WTC11 (cell line): ENCODE data around the gene GJD3. TPM values are rescaled to one million over a fixed set of nuclear protein-coding genes. Genes with fewer than 3 reads are reported as not detected.

ENCODE experiments used
- ATAC-seq: fragments of 200-7000 bp; cut with Tn5 transposase; 2 replicates; pipeline ENCODE4 v1.10.0; 2021; ENCODE audit warnings: mild to moderate bottlenecking, moderate library complexity
- CTCF ChIA-PET: fragments of 300-600 bp; sonication (Branson Sonifier 250); formaldehyde crosslinking; loops from one replicate; lab custom pipeline; 2021; ENCODE audit warnings: antibody characterized with exemption; lab: Charles Lee
- POLR2A ChIA-PET: fragments of 350-600 bp; sonication (Branson Sonifier 250); formaldehyde crosslinking; loops from one replicate; lab custom pipeline; 2021; ENCODE audit warnings: antibody characterized with exemption; lab: Charles Lee
- DNase-seq: peaks from one replicate; pipeline ENCODE4 v3.0.0; 2021; ENCODE audit warnings: low spot score
- H3K27ac Mint-ChIP-seq: 2 replicates; pipeline ENCODE4 v1.8.0; 2021; ENCODE audit warnings: mixed read lengths
- H3K27me3 Mint-ChIP-seq: 2 replicates; pipeline ENCODE4 v1.8.0; 2021; ENCODE audit warnings: low read depth, mild to moderate bottlenecking, moderate library complexity, mixed read lengths
- H3K36me3 Mint-ChIP-seq: 2 replicates; pipeline ENCODE4 v1.8.0; 2021; ENCODE audit warnings: mixed read lengths
- H3K4me1 Mint-ChIP-seq: 2 replicates; pipeline ENCODE4 v1.8.0; 2022; ENCODE audit warnings: mixed read lengths
- H3K4me3 Mint-ChIP-seq: 2 replicates; pipeline ENCODE4 v1.8.0; 2021; ENCODE audit warnings: mild to moderate bottlenecking, moderate library complexity, mixed read lengths
- H3K9me3 Mint-ChIP-seq: 2 replicates; pipeline ENCODE4 v1.8.0; 2021; ENCODE audit warnings: mixed read lengths
- CBFB ChIP-seq: sonication (generic); formaldehyde crosslinking; IDR thresholded peaks from 2 replicates; pipeline ENCODE4 v1.8.1; 2022; ENCODE audit warnings: mild to moderate bottlenecking, low read depth, missing genetic modification reagents
- E2F4 ChIP-seq: sonication (generic); formaldehyde crosslinking; IDR thresholded peaks from 2 replicates; pipeline ENCODE4 v1.8.1; 2022; ENCODE audit warnings: low read depth, mild to moderate bottlenecking, moderate library complexity, missing genetic modification reagents, borderline replicate concordance
- EMX1 ChIP-seq: fragments of 250-450 bp; sonication (Bioruptor Pico); IDR thresholded peaks from 2 replicates; pipeline ENCODE4 v1.8.0; 2021; ENCODE audit warnings: mild to moderate bottlenecking
- GABPB1 ChIP-seq: sonication (generic); formaldehyde crosslinking; IDR thresholded peaks from 2 replicates; pipeline ENCODE4 v1.8.1; 2023; ENCODE audit warnings: mild to moderate bottlenecking, missing genetic modification reagents
- IRF2 ChIP-seq: sonication (generic); formaldehyde crosslinking; IDR thresholded peaks from 2 replicates; pipeline ENCODE4 v1.8.0; 2022; ENCODE audit warnings: low read depth, missing genetic modification reagents, borderline replicate concordance
- JUN ChIP-seq: sonication (generic); formaldehyde crosslinking; IDR thresholded peaks from 2 replicates; pipeline ENCODE4 v1.8.0; 2023; ENCODE audit warnings: mild to moderate bottlenecking, missing genetic modification reagents
- NR1H2 ChIP-seq: sonication (generic); formaldehyde crosslinking; IDR thresholded peaks from 2 replicates; pipeline ENCODE4 v1.9.0; 2021; ENCODE audit warnings: mild to moderate bottlenecking, moderate library complexity, missing genetic modification reagents
- NR2C2 ChIP-seq: sonication (generic); formaldehyde crosslinking; IDR thresholded peaks from 2 replicates; pipeline ENCODE4 v1.8.0; 2022; ENCODE audit warnings: mild to moderate bottlenecking, missing genetic modification reagents
- OVOL2 ChIP-seq: fragments of 250-450 bp; sonication (Bioruptor Pico); IDR thresholded peaks from 2 replicates; pipeline ENCODE4 v1.9.0; 2021; ENCODE audit warnings: mild to moderate bottlenecking, borderline replicate concordance
- PRDM15 ChIP-seq: sonication (generic); formaldehyde crosslinking; IDR thresholded peaks from 2 replicates; pipeline ENCODE4 v1.8.0; 2022; ENCODE audit warnings: missing genetic modification reagents
- RELA ChIP-seq: sonication (generic); formaldehyde crosslinking; IDR thresholded peaks from 2 replicates; pipeline ENCODE4 v1.8.1; 2022; ENCODE audit warnings: missing genetic modification reagents, mild to moderate bottlenecking, borderline replicate concordance
- SP1 ChIP-seq: sonication (generic); formaldehyde crosslinking; conservative IDR thresholded peaks from 2 replicates; pipeline ENCODE4 v1.8.1; 2022; ENCODE audit warnings: missing genetic modification reagents
- TEAD1 ChIP-seq: sonication (generic); formaldehyde crosslinking; IDR thresholded peaks from 2 replicates; pipeline ENCODE4 v1.8.0; 2022; ENCODE audit warnings: mild to moderate bottlenecking, missing genetic modification reagents
- TP53 ChIP-seq: sonication (generic); formaldehyde crosslinking; IDR thresholded peaks from 2 replicates; pipeline ENCODE4 v1.8.1; 2023; ENCODE audit warnings: mild to moderate bottlenecking, missing genetic modification reagents
- ZNF138 ChIP-seq: sonication (generic); formaldehyde crosslinking; conservative IDR thresholded peaks from 2 replicates; pipeline ENCODE4 v1.8.1; 2022; ENCODE audit warnings: mild to moderate bottlenecking, moderate library complexity, missing genetic modification reagents
- ZNF232 ChIP-seq: sonication (generic); formaldehyde crosslinking; IDR thresholded peaks from 2 replicates; pipeline ENCODE4 v1.8.0; 2022; ENCODE audit warnings: mild to moderate bottlenecking, missing genetic modification reagents
- ZNF416 ChIP-seq: fragments of 250-450 bp; sonication (Bioruptor Pico); IDR thresholded peaks from 2 replicates; pipeline ENCODE4 v1.9.0; 2021; ENCODE audit warnings: mild to moderate bottlenecking, inconsistent platforms
- ZNF671 ChIP-seq: fragments of 250-450 bp; sonication (Bioruptor Pico); IDR thresholded peaks from 2 replicates; pipeline ENCODE4 v1.8.0; 2021; ENCODE audit warnings: mild to moderate bottlenecking
- total RNA-seq: library from RNA; stranded (reverse); gene quantifications from 3 replicates; pipeline ENCODE4 v1.2.3, GENCODE V29; 2021
- TF ChIP-seq, protein P1 (sequence below): sonication (generic); formaldehyde crosslinking; IDR thresholded peaks from 2 replicates; pipeline ENCODE4 v1.8.1; 2023; ENCODE audit warnings: mild to moderate bottlenecking, missing genetic modification reagents, moderate library complexity
- TF ChIP-seq, protein P2 (sequence below): sonication (generic); formaldehyde crosslinking; IDR thresholded peaks from 2 replicates; pipeline ENCODE4 v1.8.0; 2022; ENCODE audit warnings: mild to moderate bottlenecking, missing genetic modification reagents
- TF ChIP-seq, protein P3 (sequence below): fragments of 250-450 bp; sonication (Bioruptor Pico); IDR thresholded peaks from 2 replicates; pipeline ENCODE4 v1.9.0; 2021; ENCODE audit warnings: mild to moderate bottlenecking
- TF ChIP-seq, protein P4 (sequence below): fragments of 200-600 bp; IDR thresholded peaks from 2 replicates; pipeline ENCODE4 v1.8.0; 2022; ENCODE audit warnings: antibody characterized with exemption

GJD3 gene
- total RNA-seq, 1 experiment from 2014 or later, result 2.3 TPM

- TF ChIP-seq TEAD1 (CRISPR knock-in tag), result no peak
Measured at GRCh38 chr17:40351359-40352236, 12.9 kb downstream of the GJD3 start (continued).

GRCh38 chr17:40350689-40351358, 13.7 kb downstream of the GJD3 start:
- peaks cover 83% of the 10 kb centered on the region for H3K4me1 Mint-ChIP-seq
- DNase-seq (no peak), ATAC-seq (no peak)
- H3K27me3 Mint-ChIP-seq, result peaks cover 27% of the 10 kb centered on the region
- no peak overlapping the region for H3K27ac Mint-ChIP-seq
- H3K9me3 Mint-ChIP-seq, result no peaks in the 10 kb centered on the region
- peaks cover 18% of the 10 kb centered on the region for H3K36me3 Mint-ChIP-seq
- H3K4me3 Mint-ChIP-seq, result no peak overlapping the region
- CTCF ChIA-PET, result interaction anchor here (1.0 to 6.2 kb wide), 10 partner anchors 11 to 269 kb away, joined by 3 to 259 read pairs (median 6); partner anchors contain the start of genes GJD3, RARA and WIPF2
- POLR2A ChIA-PET, result interaction anchor here (0.6 to 1.1 kb wide), 2 partner anchors 28 to 48 kb away, joined by 3 read pairs; no protein-coding TSS in a partner anchor
- TF ChIP-seq ZNF671 (CRISPR knock-in tag) (no peak), NR1H2 (CRISPR knock-in tag) (no peak), IRF2 (CRISPR knock-in tag) (no peak), RELA (CRISPR knock-in tag) (no peak), NR2C2 (CRISPR knock-in tag) (no peak), ZNF138 (CRISPR knock-in tag) (no peak), ZNF232 (CRISPR knock-in tag) (no peak), JUN (no peak), EMX1 (CRISPR knock-in tag) (no peak), E2F4 (CRISPR knock-in tag) (no peak)
- TF ChIP-seq, protein P1, sequence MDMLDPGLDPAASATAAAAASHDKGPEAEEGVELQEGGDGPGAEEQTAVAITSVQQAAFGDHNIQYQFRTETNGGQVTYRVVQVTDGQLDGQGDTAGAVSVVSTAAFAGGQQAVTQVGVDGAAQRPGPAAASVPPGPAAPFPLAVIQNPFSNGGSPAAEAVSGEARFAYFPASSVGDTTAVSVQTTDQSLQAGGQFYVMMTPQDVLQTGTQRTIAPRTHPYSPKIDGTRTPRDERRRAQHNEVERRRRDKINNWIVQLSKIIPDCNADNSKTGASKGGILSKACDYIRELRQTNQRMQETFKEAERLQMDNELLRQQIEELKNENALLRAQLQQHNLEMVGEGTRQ (CRISPR knock-in tag), result no peak
- TF ChIP-seq, protein P2, sequence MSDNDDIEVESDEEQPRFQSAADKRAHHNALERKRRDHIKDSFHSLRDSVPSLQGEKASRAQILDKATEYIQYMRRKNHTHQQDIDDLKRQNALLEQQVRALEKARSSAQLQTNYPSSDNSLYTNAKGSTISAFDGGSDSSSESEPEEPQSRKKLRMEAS (CRISPR knock-in tag), result no peak

DNA sequence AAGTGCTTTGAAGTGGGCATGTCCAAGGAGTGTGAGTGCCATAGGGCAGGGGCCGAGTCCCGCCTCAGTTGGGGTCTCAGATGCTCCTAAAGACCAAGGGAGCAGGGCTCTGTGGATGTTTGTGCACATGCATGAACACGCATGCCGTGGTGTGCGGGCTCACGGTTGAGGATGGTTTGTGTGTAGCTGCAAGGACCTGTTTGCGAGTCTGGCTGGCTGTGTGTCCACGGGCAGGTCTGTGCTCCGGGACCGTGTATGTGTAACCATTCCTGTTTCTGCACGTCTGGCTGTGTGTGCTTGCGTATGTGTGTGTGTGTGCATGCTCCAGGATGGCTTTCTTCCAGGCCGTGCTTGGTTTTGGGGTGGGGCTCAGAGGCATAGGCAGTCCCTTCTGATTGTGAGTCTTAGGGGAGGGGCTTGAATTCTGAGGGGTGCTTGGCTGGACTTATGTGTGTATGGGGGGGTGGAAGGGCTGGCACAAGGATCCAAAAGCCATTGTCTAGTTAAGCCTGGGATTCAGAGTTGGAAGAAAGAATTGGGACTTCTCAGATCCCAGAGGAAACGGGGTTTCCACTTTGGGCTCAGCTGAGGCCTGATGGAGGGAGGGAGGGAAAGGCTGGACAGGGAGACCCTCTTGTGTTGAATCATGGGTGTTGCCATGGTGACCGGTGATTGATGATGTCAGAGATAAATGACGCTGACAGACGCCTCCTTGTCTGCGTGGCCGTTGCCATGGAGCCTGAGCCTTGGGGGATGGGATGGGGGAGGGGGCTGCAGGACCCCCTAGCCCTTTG, 14.4 kb downstream of the GJD3 start:
- ChIA-PET CTCF (interaction anchor here (1.5 to 6.2 kb wide), 5 partner anchors 14 to 210 kb away, joined by 6 to 259 read pairs (median 7); partner anchors contain the start of genes GJD3, RARA and WIPF2), POLR2A (no interaction called here)
- H3K27ac Mint-ChIP-seq, result no peak overlapping the region
- H3K4me3 Mint-ChIP-seq, result peak overlapping the region; percentile 28; the same call in 1 of the 2 replicates
- peaks cover 27% of the 10 kb centered on the region for H3K27me3 Mint-ChIP-seq
- H3K4me1 Mint-ChIP-seq, result peaks cover 79% of the 10 kb centered on the region
- peaks cover 16% of the 10 kb centered on the region for H3K36me3 Mint-ChIP-seq
- no peak for DNase-seq
- ATAC-seq, result no peak
- H3K9me3 Mint-ChIP-seq, result no peaks in the 10 kb centered on the region
- TF ChIP-seq PRDM15, result no peak
- TF ChIP-seq, protein P3, sequence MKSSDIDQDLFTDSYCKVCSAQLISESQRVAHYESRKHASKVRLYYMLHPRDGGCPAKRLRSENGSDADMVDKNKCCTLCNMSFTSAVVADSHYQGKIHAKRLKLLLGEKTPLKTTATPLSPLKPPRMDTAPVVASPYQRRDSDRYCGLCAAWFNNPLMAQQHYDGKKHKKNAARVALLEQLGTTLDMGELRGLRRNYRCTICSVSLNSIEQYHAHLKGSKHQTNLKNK (CRISPR knock-in tag), result no peak
- TF ChIP-seq OVOL2, result no peak
- TF ChIP-seq, protein P4, sequence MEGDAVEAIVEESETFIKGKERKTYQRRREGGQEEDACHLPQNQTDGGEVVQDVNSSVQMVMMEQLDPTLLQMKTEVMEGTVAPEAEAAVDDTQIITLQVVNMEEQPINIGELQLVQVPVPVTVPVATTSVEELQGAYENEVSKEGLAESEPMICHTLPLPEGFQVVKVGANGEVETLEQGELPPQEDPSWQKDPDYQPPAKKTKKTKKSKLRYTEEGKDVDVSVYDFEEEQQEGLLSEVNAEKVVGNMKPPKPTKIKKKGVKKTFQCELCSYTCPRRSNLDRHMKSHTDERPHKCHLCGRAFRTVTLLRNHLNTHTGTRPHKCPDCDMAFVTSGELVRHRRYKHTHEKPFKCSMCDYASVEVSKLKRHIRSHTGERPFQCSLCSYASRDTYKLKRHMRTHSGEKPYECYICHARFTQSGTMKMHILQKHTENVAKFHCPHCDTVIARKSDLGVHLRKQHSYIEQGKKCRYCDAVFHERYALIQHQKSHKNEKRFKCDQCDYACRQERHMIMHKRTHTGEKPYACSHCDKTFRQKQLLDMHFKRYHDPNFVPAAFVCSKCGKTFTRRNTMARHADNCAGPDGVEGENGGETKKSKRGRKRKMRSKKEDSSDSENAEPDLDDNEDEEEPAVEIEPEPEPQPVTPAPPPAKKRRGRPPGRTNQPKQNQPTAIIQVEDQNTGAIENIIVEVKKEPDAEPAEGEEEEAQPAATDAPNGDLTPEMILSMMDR, result no peak
- no peak for TF ChIP-seq CBFB (CRISPR knock-in tag)
- TF ChIP-seq TP53 (CRISPR knock-in tag), result no peak
- no peak for TF ChIP-seq SP1 (CRISPR knock-in tag)
- no peak for TF ChIP-seq NR1H2 (CRISPR knock-in tag)
- no peak for TF ChIP-seq ZNF416
- TF ChIP-seq GABPB1 (CRISPR knock-in tag), result no peak
